Midbrain (tissue), 1 donor: Measurements from ENCODE around the gene CNGA3.
"Not testable (repeated sequence)": the region's sequence is repeated elsewhere in the genome, so short reads cannot be mapped to it uniquely, and the experiment has no call there.

Experiments
- DNase-seq: peaks from one replicate; lab custom pipeline; 2025; lab: John Stamatoyannopoulos, UW

Gene CNGA3

GRCh38 chr2:98346311-98347236, at the start of gene CNGA3:
TSS of gene CNGA3 (plus strand) at chr2:98346456. CDS start at chr2:98369976, 23,520 bp downstream.
- no peak for DNase-seq

- DNase-seq, result no peak
Measured at GRCh38 chr2:98297817-98298682, 48.2 kb upstream of the CNGA3 start.

GRCh38 chr2:98298683-98299164, 47.5 kb upstream of the CNGA3 start:
- no peak for DNase-seq

GRCh38 chr2:98299211-98299905, 46.9 kb upstream of the CNGA3 start:
- no peak for DNase-seq

GRCh38 chr2:98300141-98300874, 45.9 kb upstream of the CNGA3 start:
- DNase-seq, result peak; percentile 30

- DNase-seq, result no peak
Measured at GRCh38 chr2:98301469-98301868, 44.8 kb upstream of the CNGA3 start.

GRCh38 chr2:98307131-98307696, 39.0 kb upstream of the CNGA3 start:
- DNase-seq, result not testable (repeated sequence)

GRCh38 chr2:98308068-98308467, 38.2 kb upstream of the CNGA3 start:
- DNase-seq, result no peak

GRCh38 chr2:98308532-98308931, 37.7 kb upstream of the CNGA3 start:
- no peak for DNase-seq

- DNase-seq, result no peak
Measured at GRCh38 chr2:98309580-98309979, 36.7 kb upstream of the CNGA3 start.

GRCh38 chr2:98310010-98310409, 36.2 kb upstream of the CNGA3 start:
- DNase-seq, result no peak

GRCh38 chr2:98311090-98311489, 35.2 kb upstream of the CNGA3 start:
- DNase-seq, result no peak

GRCh38 chr2:98311771-98312545, 34.3 kb upstream of the CNGA3 start:
- no peak for DNase-seq

GRCh38 chr2:98313492-98314250, 32.6 kb upstream of the CNGA3 start:
- no peak for DNase-seq

GRCh38 chr2:98314251-98314650, 32.0 kb upstream of the CNGA3 start:
- DNase-seq, result no peak

GRCh38 chr2:98315957-98316356, 30.3 kb upstream of the CNGA3 start:
- DNase-seq, result no peak

- no peak for DNase-seq
Measured at GRCh38 chr2:98317214-98317613, 29.0 kb upstream of the CNGA3 start.

- not testable (repeated sequence) for DNase-seq
Measured at GRCh38 chr2:98320171-98320570, 26.1 kb upstream of the CNGA3 start.

- no peak for DNase-seq
Measured at GRCh38 chr2:98324181-98324580, 22.1 kb upstream of the CNGA3 start.
